Tibial artery (tissue), 4 donors: ENCODE results near the gene ADGRL1.
"Not testable (repeated sequence)": the region's sequence is repeated elsewhere in the genome, so short reads cannot be mapped to it uniquely, and the experiment has no call there.

Source experiments
- DNase-seq, 2 donors: peaks; one replicate each; pipeline ENCODE4 v3.0.0-alpha.2; 2019
- H3K27ac ChIP-seq, 2 donors: fragments of 200-600 bp; sonication (generic) in 1 of 2; 1 replicate in 1 of 2; 2 replicates in 1 of 2; pipeline ENCODE4 v1.5.1; 2018 to 2019; ENCODE audit warnings: mild to moderate bottlenecking in 1 of 2
- H3K27me3 ChIP-seq, 2 donors: fragments of 200-600 bp; sonication (generic) in 1 of 2; one replicate each; pipeline versions ENCODE4 v1.5.1 to v1.6.0; 2016 to 2019
- H3K36me3 ChIP-seq, 3 donors: fragments of 200-600 bp; sonication (generic) in 2 of 3; one replicate each; pipeline ENCODE4 v1.5.1; 2016 to 2019; ENCODE audit warnings: mild to moderate bottlenecking in 2 of 3
- H3K4me1 ChIP-seq, 4 donors: fragments of 200-600 bp; sonication (generic) in 2 of 4; 1 replicate in 3 of 4; 2 replicates in 1 of 4; pipeline ENCODE4 v1.5.1; 2016 to 2019
- H3K4me3 ChIP-seq, 2 donors: fragments of 200-600 bp; sonication (generic) in 1 of 2; 1 replicate in 1 of 2; 2 replicates in 1 of 2; pipeline ENCODE4 v1.5.1; 2018 to 2019; ENCODE audit warnings: mild to moderate bottlenecking in 2 of 2
- H3K9me3 ChIP-seq, 3 donors: fragments of 200-600 bp; sonication (generic) in 1 of 3; one replicate each; pipeline ENCODE4 v1.5.1; 2016 to 2019
- CTCF ChIP-seq, 2 experiments: fragments of 200-600 bp in 1 of 2; fragments of 450-650 bp in 1 of 2; IDR thresholded peaks; one replicate each; pipeline ENCODE4 v1.5.1; 2017 to 2019; ENCODE audit warnings: antibody characterized with exemption in 2 of 2, mild to moderate bottlenecking in 1 of 2, moderate library complexity in 1 of 2
- intact Hi-C: fragments of 100-400 bp; cut with DNase I; formaldehyde crosslinking; loops from one replicate; pipeline ENCODE4 v1.15.0; 2023; ENCODE audit warnings: low total_unique reads

Gene ADGRL1

GRCh38 chr19:14200147-14200841, 5.7 kb downstream of the ADGRL1 start:
- intact Hi-C loops: loop anchor here (10.0 kb wide), 1 partner anchor 215 kb away; the partner anchor contains the start of gene DDX39A
- H3K36me3 ChIP-seq, DNase-seq, H3K27ac ChIP-seq, H3K4me3 ChIP-seq, H3K4me1 ChIP-seq, H3K9me3 ChIP-seq, H3K27me3 ChIP-seq: not testable (repeated sequence)
- peak in 1 of 2 experiments; percentile 17 for TF ChIP-seq CTCF (IDR thresholded peaks at IDR 0.05)

- H3K4me3 ChIP-seq: no peak overlapping the region
- no peaks in the 10 kb centered on the region for H3K9me3 ChIP-seq
- intact Hi-C loops: loop anchor here (5.0 kb wide), 1 partner anchor 149 kb away; no protein-coding TSS in a partner anchor
- H3K4me1 ChIP-seq: no peaks in the 10 kb centered on the region
- DNase-seq: no peak
- H3K27me3 ChIP-seq: no peaks in the 10 kb centered on the region
- TF ChIP-seq CTCF (IDR thresholded peaks at IDR 0.05): no peak
- no peak overlapping the region for H3K27ac ChIP-seq
- H3K36me3 ChIP-seq: no peaks in the 10 kb centered on the region
Observed at GRCh38 chr19:14198384-14199376, 7.3 kb downstream of the ADGRL1 start.

GRCh38 chr19:14197882-14198281, 8.1 kb downstream of the ADGRL1 start:
- no peak for TF ChIP-seq CTCF (IDR thresholded peaks at IDR 0.05)
- H3K4me3 ChIP-seq: no peak overlapping the region
- H3K27ac ChIP-seq: no peak overlapping the region
- no peaks in the 10 kb centered on the region for H3K9me3 ChIP-seq
- no peaks in the 10 kb centered on the region for H3K36me3 ChIP-seq
- intact Hi-C loops: loop anchor here (5.0 kb wide), 1 partner anchor 149 kb away; no protein-coding TSS in a partner anchor
- no peaks in the 10 kb centered on the region for H3K27me3 ChIP-seq
- no peaks in the 10 kb centered on the region for H3K4me1 ChIP-seq
- no peak for DNase-seq

GRCh38 chr19:14197288-14197687, 8.7 kb downstream of the ADGRL1 start:
- H3K4me3 ChIP-seq, DNase-seq, H3K4me1 ChIP-seq, H3K36me3 ChIP-seq, H3K9me3 ChIP-seq, H3K27ac ChIP-seq, H3K27me3 ChIP-seq: not testable (repeated sequence)
- intact Hi-C loops: loop anchor here (5.0 kb wide), 1 partner anchor 150 kb away; no protein-coding TSS in a partner anchor

- not testable (repeated sequence) for H3K27me3 ChIP-seq, H3K27ac ChIP-seq, H3K4me1 ChIP-seq, DNase-seq, H3K36me3 ChIP-seq, H3K4me3 ChIP-seq, H3K9me3 ChIP-seq
- intact Hi-C loops: loop anchor here (5.0 kb wide), 1 partner anchor 151 kb away; no protein-coding TSS in a partner anchor
- peak; percentile 57 to 62 for TF ChIP-seq CTCF (IDR thresholded peaks at IDR 0.05)
Observed at GRCh38 chr19:14196105-14196504, 9.9 kb downstream of the ADGRL1 start.

GRCh38 chr19:14195216-14195615, 10.8 kb downstream of the ADGRL1 start:
- H3K4me3 ChIP-seq, H3K36me3 ChIP-seq, H3K9me3 ChIP-seq, H3K4me1 ChIP-seq, H3K27ac ChIP-seq, DNase-seq, H3K27me3 ChIP-seq: not testable (repeated sequence)
- intact Hi-C loops: loop anchor here (5.0 kb wide), 1 partner anchor 152 kb away; no protein-coding TSS in a partner anchor
